ENCODE measurements around the gene ACOT7. TPM values are rescaled to one million over a fixed set of nuclear protein-coding genes. Genes with fewer than 3 reads are reported as not detected.

The ACOT7 gene
- total RNA-seq, 2 donors from 2014 or later: 6.6 to 10.7 TPM

DNA sequence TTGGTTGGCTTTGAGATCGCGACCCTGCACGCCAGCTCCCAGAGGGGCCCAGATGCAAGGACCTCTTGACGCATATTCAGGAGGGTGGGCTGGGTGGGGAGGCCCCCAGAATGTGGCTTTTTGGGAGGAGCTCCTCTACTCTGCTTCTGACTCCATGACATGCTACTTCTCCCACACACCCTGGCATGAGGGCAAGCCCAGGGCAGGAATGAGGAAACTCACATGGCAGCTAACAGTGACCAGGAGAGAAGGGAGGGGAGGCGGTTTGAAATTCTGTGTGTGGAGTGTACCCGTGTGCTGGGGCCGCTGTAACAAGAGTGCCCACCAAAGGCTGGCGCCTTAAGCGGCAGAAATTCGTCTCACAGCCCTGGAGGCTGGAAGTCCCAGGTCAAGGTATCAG lies 71.4 kb downstream of the ACOT7 start:
- TF ChIP-seq, protein P1, sequence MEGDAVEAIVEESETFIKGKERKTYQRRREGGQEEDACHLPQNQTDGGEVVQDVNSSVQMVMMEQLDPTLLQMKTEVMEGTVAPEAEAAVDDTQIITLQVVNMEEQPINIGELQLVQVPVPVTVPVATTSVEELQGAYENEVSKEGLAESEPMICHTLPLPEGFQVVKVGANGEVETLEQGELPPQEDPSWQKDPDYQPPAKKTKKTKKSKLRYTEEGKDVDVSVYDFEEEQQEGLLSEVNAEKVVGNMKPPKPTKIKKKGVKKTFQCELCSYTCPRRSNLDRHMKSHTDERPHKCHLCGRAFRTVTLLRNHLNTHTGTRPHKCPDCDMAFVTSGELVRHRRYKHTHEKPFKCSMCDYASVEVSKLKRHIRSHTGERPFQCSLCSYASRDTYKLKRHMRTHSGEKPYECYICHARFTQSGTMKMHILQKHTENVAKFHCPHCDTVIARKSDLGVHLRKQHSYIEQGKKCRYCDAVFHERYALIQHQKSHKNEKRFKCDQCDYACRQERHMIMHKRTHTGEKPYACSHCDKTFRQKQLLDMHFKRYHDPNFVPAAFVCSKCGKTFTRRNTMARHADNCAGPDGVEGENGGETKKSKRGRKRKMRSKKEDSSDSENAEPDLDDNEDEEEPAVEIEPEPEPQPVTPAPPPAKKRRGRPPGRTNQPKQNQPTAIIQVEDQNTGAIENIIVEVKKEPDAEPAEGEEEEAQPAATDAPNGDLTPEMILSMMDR (IDR thresholded peaks at IDR 0.05): no peak
- H3K4me1 ChIP-seq: no peaks in the 10 kb centered on the region
- no peaks in the 10 kb centered on the region for H3K36me3 ChIP-seq
- no peak overlapping the region for H3K27ac ChIP-seq
- no peak for DNase-seq (ENCODE audit: low spot score)
- no peaks in the 10 kb centered on the region for H3K9me3 ChIP-seq
- H3K4me3 ChIP-seq: no peak overlapping the region
- H3K27me3 ChIP-seq: no peaks in the 10 kb centered on the region

DNA sequence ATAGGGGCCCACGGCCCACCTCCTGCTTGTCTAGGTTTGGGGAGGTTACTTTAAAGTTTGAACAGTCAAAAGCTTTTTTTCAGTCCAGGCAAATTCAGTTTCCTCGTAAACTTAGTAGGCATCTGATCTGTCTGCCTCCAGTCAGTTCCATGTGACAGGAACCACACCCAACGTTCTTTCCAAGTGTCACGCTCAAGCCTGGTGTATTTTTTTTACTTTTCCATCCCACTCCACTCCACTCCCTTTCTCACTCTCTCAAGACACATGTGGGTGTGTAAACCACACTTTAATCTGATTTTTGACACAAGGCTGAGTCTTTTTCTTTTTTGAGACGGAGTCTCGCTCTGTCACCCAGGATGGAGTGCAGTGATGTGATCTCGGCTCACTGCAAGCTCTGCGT lies 72.4 kb downstream of the ACOT7 start:
- no peak overlapping the region for H3K4me3 ChIP-seq
- H3K9me3 ChIP-seq: no peaks in the 10 kb centered on the region
- no peaks in the 10 kb centered on the region for H3K36me3 ChIP-seq
- TF ChIP-seq, protein P1 (IDR thresholded peaks at IDR 0.05): no peak
- H3K27ac ChIP-seq: no peak overlapping the region
- no peaks in the 10 kb centered on the region for H3K27me3 ChIP-seq
- no peak for DNase-seq (ENCODE audit: low spot score)
- no peaks in the 10 kb centered on the region for H3K4me1 ChIP-seq

DNA sequence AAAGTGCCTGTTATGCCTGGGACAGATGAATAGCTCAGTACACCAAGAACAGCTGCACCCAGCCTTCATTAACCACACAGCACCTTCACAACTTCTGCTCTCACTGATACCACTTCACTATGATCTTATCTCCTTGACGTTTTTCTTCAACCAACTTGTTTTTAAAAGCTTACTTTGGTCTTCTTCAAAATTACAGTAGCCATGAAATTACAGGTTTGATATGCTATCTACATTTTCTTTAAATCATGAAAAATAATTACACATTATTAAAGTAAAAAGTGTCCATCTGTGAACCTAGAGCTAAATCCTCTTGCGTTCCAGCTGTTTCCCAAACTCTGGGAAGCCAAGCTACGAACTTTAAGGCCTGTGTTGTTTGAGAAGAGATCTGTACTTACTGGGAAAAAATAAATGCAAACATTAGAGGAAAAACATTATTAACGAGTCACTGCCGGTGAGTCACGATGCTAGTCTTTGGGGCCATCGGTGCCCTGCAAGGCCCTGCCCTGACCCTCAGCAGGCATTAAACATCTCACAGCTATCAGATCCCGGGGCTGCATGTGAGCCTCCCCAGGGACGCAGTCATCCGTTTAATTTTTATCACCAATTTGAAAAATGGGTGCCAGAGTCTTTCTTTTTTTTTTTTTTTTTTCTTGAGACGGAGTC lies 76.3 kb downstream of the ACOT7 start:
- no peak for DNase-seq (ENCODE audit: low spot score)
- no peak overlapping the region for H3K4me3 ChIP-seq
- H3K4me1 ChIP-seq: no peaks in the 10 kb centered on the region
- H3K27me3 ChIP-seq: no peaks in the 10 kb centered on the region
- H3K9me3 ChIP-seq: no peaks in the 10 kb centered on the region
- H3K27ac ChIP-seq: no peak overlapping the region
- TF ChIP-seq, protein P1 (IDR thresholded peaks at IDR 0.05): no peak
- no peaks in the 10 kb centered on the region for H3K36me3 ChIP-seq

DNA sequence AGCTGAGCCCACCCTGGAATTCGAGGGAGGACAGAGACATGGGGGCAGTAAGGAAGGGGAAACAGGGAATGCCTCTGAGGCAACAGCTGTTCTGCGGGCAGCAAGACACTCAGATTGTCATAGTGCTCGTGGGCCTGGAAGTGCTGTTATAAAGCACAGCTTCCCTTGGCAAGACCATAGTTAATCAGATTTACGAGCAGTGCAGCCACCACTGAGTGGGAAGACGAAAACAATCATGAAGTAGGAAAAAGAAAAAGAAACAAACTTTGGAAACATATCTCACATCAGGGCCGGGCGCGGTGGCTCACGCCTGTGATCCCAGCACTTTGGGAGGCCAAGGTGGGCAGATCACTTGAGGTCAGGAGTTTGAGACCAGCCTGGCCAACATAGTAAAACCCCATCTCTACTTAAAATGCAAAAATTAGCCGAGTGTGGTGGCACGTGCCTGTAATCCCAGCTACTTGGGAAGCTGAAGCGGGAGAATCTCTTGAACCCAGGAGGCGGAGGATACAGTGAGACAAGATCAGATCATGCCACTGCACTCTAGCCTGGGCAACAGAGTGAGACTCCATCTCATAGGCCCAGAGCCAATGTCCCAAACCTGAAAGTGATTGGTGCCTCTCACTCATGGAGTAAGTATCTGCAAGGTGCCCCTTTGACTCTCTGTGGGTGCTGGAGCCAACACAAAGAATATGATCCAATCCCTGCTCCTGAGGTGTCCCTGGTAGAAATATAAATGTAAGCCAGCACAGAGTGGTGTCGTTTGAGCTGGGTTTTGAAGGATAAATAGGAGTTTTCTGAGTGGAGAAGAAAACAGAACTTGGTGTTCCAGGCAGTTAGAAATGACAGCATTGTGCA lies 77.1 kb downstream of the ACOT7 start:
- no peak for DNase-seq (ENCODE audit: low spot score)
- Histone ChIP-seq H3K27ac (no peak overlapping the region), H3K27me3 (no peaks in the 10 kb centered on the region), H3K36me3 (no peaks in the 10 kb centered on the region), H3K4me3 (no peak overlapping the region), H3K9me3 (no peaks in the 10 kb centered on the region), H3K4me1 (no peaks in the 10 kb centered on the region)
- TF ChIP-seq, protein P1 (IDR thresholded peaks at IDR 0.05): no peak

DNA sequence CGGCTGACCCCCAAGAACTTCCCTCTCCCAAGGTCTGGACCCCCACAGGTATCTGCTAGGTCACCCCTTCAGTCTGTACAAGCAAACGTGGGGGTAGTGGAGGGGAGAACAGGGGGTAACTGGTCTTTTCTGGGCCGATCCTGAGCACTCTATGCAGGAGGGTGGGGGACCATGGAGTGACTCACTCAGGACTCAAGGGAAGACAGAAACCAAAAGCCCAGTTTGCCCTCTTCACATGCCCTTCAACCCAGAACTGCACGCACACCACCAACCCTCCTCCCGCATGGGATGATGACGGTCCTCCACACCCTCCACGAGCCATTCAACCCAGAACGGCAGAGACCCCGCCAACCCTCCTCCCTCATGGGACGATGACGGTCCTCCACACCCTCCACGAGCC lies 79.1 kb downstream of the ACOT7 start:
- no peaks in the 10 kb centered on the region for H3K36me3 ChIP-seq
- no peaks in the 10 kb centered on the region for H3K4me1 ChIP-seq
- no peaks in the 10 kb centered on the region for H3K27me3 ChIP-seq
- H3K4me3 ChIP-seq: no peak overlapping the region
- H3K27ac ChIP-seq: no peak overlapping the region
- TF ChIP-seq, protein P1 (IDR thresholded peaks at IDR 0.05): no peak
- no peaks in the 10 kb centered on the region for H3K9me3 ChIP-seq
- DNase-seq (ENCODE audit: low spot score): no peak
